ES-I3 (cell line): Measurements from ENCODE around the gene SKIC8.
"Not testable (repeated sequence)": the region's sequence is repeated elsewhere in the genome, so short reads cannot be mapped to it uniquely, and the experiment has no call there.

Experiments used
- H3K36me3 ChIP-seq: 2 replicates; pipeline ENCODE4 v1.6.1; 2013; ENCODE audit warnings: mild to moderate bottlenecking, low read length, control low read depth, moderate library complexity; ENCODE audit not compliant: insufficient read depth
- H3K4me1 ChIP-seq: 2 replicates; pipeline ENCODE4 v1.6.1; 2013; ENCODE audit warnings: mild to moderate bottlenecking, control low read depth, low read length; ENCODE audit not compliant: insufficient read depth
- H3K9ac ChIP-seq: 2 replicates; pipeline ENCODE4 v1.6.1; 2013; ENCODE audit warnings: low read depth, mild to moderate bottlenecking, low read length, moderate library complexity
- H3K9me3 ChIP-seq: 2 replicates; pipeline ENCODE4 v1.6.1; 2013; ENCODE audit warnings: mild to moderate bottlenecking, low read length, moderate library complexity; ENCODE audit not compliant: control insufficient read depth, insufficient read depth

The SKIC8 gene

DNA sequence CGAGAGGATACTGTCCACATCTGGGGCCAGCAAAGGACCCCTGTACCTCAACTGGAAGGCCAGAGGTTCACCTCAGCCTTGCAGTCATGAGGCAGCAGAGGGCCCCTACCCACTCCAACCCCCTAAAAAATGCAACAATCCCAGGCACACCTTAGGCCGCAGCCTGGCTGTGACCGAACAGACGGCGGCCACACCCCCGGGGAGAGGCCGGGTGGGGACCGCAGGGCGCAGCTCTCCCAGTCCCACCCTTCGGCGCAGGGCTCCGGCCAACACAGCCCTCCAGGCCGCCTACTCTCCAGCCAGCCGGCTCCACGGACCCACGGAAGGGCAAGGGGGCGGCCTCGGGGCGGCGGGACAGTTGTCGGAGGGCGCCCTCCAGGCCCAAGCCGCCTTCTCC is 35.5 kb downstream of the SKIC8 start:
- Histone ChIP-seq H3K9ac (peak overlapping the region; percentile 57; the same call in 1 of the 2 replicates), H3K36me3 (no peaks in the 10 kb centered on the region), H3K9me3 (no peaks in the 10 kb centered on the region), H3K4me1 (no peaks in the 10 kb centered on the region; the same call in 1 of the 2 replicates)

DNA sequence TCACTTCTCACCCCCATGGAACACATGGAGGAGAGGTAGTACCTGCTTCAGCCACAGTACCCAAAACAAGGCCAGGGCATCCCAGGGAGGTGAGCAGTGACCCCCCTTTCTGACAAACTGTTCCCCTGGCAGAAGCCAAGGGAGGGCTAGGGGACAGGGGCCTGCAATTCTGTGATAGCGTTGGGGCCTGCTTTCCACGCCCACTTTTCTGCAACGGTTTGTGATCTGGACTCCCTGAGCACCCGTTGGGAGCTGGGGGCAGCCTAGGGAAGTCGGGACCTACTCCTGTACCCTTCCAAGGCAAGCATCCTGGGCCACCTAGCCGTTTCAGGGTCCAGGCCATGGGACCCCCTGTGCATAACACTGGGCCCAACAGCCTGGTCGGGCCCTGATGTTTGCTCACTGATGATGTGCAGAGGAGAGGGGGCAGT is 36.0 kb downstream of the SKIC8 start:
- no peak overlapping the region for H3K9ac ChIP-seq

DNA sequence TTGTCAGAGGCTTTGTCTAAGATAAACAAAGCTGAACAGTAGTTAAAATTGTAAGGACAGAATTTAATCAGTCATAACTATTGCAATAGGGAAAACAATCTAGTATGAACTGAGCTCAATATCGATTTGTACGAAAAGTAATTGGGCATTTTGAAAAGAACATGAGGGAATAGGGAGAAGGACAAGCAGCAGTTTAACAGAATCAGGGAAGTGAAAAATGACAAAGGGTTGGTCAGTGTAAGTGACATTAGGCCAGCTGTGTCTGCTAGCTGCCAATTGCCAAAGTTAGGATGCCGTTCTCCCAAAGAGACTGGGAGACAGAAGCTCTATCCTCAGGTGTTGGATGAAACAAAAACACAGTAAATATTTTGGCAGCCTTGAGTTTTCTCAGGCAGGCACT is 38.3 kb downstream of the SKIC8 start:
- no peaks in the 10 kb centered on the region for H3K9me3 ChIP-seq
- H3K9ac ChIP-seq, result no peak overlapping the region
- H3K36me3 ChIP-seq, result no peaks in the 10 kb centered on the region
- no peaks in the 10 kb centered on the region; the same call in 1 of the 2 replicates for H3K4me1 ChIP-seq

More for the DNA sequence above, 36.0 kb downstream of the SKIC8 start:
- H3K4me1 ChIP-seq, result no peaks in the 10 kb centered on the region; the same call in 1 of the 2 replicates
- no peaks in the 10 kb centered on the region for H3K36me3 ChIP-seq
- H3K9me3 ChIP-seq, result no peaks in the 10 kb centered on the region

DNA sequence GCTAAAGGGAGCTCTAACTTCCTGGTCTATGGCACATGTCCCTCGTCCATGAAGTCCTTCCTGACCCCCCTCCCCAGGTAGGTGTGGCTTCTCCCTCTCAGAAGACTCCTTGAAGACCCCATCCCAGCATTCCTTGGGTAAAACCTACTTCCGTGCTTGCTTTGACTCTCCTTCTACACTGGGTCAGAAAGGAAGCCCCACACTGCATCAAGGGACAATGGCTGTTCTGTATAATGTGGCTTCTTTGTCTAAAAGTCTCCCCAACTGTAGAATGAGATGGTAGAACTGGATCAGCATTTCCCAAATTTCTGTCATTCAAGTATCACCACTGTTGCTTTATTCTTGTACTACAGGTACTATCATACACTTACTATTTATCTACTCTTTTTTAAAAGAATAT is 38.9 kb downstream of the SKIC8 start:
- no peaks in the 10 kb centered on the region for H3K9me3 ChIP-seq
- H3K9ac ChIP-seq, result no peak overlapping the region
- no peaks in the 10 kb centered on the region; the same call in 1 of the 2 replicates for H3K4me1 ChIP-seq
- no peaks in the 10 kb centered on the region for H3K36me3 ChIP-seq

DNA sequence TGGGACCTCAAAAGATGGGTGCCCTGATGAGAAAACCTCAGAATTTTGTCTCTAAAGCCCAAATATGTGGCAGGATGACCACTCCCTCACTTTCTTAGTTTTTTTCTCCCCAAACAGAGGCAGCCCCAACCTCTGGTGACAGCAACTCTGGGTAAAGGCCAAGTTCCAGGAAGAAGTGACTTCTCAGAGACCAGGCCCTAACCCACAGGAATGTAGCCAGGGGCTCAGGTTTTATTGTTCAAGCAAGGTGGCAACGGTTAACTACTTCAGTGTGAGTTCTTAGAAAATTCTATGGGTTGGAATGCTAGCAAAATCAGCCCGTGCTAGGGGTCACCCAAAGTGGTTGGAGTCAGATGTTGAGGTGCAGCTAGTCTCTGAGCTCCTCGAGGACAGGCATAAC is 40.2 kb downstream of the SKIC8 start:
- no peaks in the 10 kb centered on the region for H3K4me1 ChIP-seq
- no peaks in the 10 kb centered on the region for H3K9me3 ChIP-seq
- no peaks in the 10 kb centered on the region for H3K36me3 ChIP-seq
- H3K9ac ChIP-seq, result no peak overlapping the region

DNA sequence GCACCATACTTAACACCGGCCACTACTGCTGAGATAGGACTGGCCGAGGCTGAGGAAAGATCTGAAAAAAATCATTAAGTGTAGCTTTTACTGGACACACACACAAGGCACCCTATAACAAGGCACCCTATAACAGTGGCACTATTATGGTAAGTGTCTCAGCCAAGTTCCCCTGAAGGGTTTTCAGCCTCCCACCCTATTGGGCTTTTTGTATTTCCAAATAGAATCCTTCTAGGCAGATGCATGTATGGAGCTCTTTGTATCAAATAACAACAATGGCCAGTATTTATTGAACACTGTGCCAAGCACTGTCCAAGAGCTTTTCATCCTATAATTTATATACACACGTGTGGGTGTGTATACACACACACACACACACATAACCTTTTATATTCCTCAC is 41.7 kb downstream of the SKIC8 start:
- no peaks in the 10 kb centered on the region for H3K9me3 ChIP-seq
- no peaks in the 10 kb centered on the region for H3K4me1 ChIP-seq
- H3K9ac ChIP-seq, result no peak overlapping the region
- no peaks in the 10 kb centered on the region for H3K36me3 ChIP-seq

DNA sequence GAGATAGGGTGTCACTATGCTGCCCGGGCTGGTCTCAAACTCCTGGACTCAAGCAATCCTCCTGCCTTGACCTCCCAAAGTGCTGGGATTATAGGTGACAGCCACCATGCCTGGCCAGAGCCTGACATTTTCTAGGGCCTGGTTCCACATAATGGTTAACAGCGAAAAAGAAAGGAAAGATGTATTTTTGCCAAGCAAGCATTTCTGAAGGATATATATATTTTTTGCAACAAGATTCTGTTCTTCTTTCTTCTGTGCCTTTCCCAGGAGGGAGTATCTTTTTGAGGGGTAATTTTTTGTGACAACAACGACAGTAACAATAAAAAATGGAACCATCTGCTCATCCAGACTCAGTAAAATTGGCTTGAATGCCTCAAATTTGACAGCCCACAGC is 43.4 kb downstream of the SKIC8 start:
- Histone ChIP-seq H3K9ac (no peak overlapping the region), H3K36me3 (no peaks in the 10 kb centered on the region), H3K4me1 (no peaks in the 10 kb centered on the region), H3K9me3 (no peaks in the 10 kb centered on the region)

DNA sequence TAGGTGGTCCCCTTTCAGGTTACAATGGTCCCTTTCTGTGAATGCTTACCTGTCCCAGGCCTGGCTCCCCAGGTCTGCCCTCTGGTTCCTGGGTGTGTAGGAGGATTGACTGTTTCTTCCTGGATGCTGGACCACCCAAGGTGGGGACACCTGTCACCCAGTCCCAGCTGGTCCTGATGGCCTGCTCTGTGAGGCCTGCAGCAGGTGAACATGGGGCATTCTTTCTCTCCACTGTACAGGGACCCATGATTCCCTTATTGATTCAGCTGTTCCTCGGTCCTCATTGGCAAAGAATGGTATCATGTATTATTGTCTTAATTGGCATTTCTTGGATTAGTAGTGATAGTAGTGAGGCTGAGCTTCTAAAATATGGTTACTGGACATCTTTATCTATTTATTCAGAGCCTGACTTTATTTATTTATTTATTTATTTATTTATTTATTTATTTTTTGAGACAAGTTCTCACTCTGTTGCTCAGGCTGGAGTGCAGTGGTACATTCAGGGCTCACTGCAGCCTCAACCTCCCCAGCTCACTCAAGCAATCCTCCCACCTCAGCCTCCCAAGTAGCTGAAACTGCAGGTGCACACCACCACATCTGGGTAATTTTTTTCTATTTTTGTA is 43.9 kb downstream of the SKIC8 start:
- H3K36me3 ChIP-seq, result no peaks in the 10 kb centered on the region
- no peaks in the 10 kb centered on the region for H3K4me1 ChIP-seq
- H3K9ac ChIP-seq, result no peak overlapping the region
- H3K9me3 ChIP-seq, result no peaks in the 10 kb centered on the region

DNA sequence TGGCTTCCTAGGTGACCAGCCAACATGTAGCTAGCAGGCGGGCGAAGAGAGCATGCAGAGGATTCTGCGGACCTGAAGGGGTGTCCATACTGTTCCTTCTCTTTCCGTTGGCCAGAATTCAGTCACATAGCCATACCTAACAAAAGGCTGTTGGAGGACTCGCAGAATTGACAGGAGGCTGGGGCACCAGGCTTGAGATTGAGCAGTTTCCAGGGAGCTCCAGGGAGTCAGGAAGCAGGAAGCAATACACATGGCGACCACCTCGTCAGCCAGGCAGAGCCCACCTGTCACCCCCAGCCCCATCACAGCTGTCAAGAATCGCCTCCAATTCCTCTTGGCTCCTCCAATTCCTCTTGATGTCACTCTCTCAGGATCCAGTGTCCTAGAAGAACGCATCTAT is 48.3 kb downstream of the SKIC8 start:
- Histone ChIP-seq H3K9ac (no peak overlapping the region), H3K9me3 (no peaks in the 10 kb centered on the region), H3K4me1 (no peaks in the 10 kb centered on the region), H3K36me3 (no peaks in the 10 kb centered on the region)

DNA sequence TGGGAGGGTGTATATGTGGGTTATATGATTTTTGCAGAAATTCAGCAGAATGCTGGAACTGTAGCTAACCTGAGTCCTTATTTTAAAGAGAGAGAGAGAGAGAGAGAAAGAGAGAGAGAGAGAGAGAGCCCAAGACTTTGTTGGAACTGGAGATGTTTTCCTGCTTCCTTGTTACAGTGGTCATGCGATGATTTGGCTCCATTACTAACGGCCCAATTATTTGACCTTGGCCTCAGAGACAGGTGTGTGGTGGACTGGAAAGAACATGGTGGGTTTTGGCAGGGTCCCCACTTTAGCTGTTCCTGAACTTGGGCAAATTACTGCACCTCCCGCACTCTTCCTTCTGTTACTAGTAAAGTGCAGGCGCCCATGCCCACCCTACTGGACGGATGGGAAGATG is 50.3 kb downstream of the SKIC8 start:
- Histone ChIP-seq H3K9ac (no peak overlapping the region), H3K4me1 (peaks cover under 1% of the 10 kb centered on the region; the same call in 1 of the 2 replicates), H3K36me3 (no peaks in the 10 kb centered on the region), H3K9me3 (no peaks in the 10 kb centered on the region)

DNA sequence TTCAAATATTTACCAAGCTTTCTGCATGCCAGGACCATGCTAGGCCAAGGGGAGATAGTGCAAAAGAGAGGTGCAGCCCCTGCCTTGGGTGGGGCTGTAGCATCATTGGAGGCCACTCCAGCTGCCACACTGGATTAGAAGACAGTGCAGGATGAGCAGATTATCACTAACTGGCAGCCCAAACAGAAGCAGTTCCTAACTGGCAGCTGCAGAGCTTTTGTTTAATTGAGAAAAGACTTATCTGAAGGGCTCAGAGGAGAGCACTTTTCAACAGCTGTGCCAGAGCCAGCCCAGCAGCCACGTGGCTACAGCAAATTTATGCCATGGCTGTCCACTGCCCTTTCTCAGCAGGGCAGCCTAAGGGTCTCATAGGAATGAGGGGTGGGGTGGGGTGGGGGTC is 51.5 kb downstream of the SKIC8 start:
- Histone ChIP-seq H3K9ac (no peak overlapping the region), H3K36me3 (no peaks in the 10 kb centered on the region), H3K9me3 (no peaks in the 10 kb centered on the region), H3K4me1 (peaks cover 12% of the 10 kb centered on the region)

DNA sequence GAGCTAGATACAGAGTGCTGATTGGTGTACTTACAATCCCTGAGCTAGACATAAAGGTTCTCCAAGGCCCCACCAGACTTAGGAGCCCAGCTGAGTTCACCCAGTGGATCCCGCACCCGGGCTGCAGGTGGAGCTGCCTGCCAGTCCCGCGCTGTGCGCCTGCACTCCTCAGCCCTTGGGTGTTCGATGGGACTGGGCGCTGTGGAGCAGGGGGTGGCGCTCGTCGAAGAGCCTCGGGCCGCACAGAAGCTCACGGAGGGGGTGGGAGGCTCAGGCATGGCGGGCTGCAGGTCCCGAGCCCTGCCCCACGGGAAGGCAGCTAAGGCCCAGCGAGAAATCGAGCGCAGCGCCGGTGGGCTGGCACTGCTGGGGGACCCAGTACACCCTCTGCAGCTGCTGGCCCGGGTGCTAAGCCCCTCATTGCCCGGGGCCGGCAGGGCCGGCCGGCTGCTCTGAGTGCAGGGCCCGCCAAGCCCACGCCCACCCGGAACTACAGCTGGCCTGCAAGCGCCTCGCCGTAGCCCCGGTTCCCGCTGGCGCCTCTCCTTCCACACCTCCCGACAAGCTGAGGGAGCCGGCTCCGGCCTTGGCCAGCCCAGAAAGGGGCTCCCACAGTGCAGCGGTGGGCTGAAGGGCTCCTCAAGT is 53.3 kb downstream of the SKIC8 start:
- H3K9me3 ChIP-seq, H3K9ac ChIP-seq, H3K36me3 ChIP-seq: not testable (repeated sequence)
- H3K4me1 ChIP-seq, result peaks cover 13% of the 10 kb centered on the region

DNA sequence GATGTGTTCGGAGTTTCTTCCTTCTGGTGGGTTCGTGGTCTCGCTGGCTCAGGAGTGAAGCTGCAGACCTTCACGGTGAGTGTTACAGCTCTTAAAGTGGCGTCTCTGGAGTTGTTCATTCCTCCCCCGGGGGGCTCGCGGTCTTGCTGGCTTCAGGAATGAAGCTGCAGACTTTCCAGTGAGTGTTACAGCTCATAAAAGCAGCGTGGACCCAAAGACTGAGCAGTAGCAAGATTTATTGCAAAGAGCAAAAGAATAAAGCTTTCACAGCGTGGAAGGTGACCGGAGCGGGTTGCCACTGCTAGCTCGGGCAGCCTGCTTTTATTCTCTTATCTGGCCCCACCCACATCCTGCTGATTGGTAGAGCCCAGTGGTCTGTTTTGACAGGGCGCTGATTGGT is 54.0 kb downstream of the SKIC8 start:
- H3K9me3 ChIP-seq, H3K9ac ChIP-seq, H3K36me3 ChIP-seq: not testable (repeated sequence)
- peaks cover 13% of the 10 kb centered on the region for H3K4me1 ChIP-seq

DNA sequence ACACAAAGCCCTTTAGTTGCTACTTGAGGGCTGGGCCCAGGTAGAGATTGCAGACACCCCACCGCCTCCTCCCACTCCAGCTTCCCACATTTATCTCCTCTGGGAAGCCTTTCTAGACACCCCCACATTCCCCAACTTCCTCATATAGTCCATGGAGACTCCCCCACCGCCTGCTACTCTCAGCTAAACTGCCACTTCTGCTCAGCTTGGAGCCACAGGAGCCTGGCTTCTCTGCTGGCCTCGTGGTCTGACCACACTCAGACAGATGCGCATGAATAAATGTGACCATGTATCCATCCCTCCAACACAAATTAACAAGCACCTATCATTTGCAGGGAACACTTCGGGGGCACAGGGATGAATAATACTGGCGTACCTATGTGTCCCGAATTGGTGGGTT is 54.5 kb downstream of the SKIC8 start:
- Histone ChIP-seq H3K4me1 (peaks cover 13% of the 10 kb centered on the region), H3K9me3 (no peaks in the 10 kb centered on the region), H3K9ac (no peak overlapping the region), H3K36me3 (no peaks in the 10 kb centered on the region)

DNA sequence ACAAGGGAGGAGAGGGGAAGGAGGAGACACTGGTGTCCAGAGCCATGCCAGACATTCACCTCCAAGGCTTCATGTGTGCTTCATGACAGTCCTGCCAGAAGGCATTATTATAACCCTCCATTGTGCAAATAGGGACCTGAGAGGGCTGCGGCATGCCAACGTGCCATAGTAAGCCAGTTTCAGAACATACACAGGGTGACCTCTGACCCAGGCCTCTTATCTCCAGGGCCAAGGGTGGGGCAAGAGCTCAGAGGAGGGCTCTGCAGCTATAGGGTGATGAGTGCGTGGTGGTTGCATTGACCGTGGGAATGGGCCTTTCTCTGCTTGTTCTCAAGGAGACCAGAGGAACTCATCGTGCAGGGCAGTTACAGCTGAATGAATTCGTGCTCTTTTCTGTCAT is 55.3 kb downstream of the SKIC8 start:
- H3K36me3 ChIP-seq, result no peaks in the 10 kb centered on the region
- no peaks in the 10 kb centered on the region for H3K9me3 ChIP-seq
- H3K4me1 ChIP-seq, result peaks cover 16% of the 10 kb centered on the region
- no peak overlapping the region for H3K9ac ChIP-seq
